IPS-20b (cell line): ENCODE results near the gene POLR1H.

Source experiments
- H3K27ac ChIP-seq: one replicate; pipeline ENCODE4 v1.5.1; 2013; ENCODE audit warnings: low read length
- H3K27me3 ChIP-seq: 2 replicates; pipeline ENCODE4 v1.6.1; 2013; ENCODE audit warnings: mild to moderate bottlenecking, low read length, inconsistent platforms; ENCODE audit not compliant: insufficient read depth
- H3K36me3 ChIP-seq: 2 replicates; pipeline ENCODE4 v1.6.1; 2013; ENCODE audit warnings: low read depth, mild to moderate bottlenecking, inconsistent platforms, low read length, moderate library complexity; ENCODE audit not compliant: insufficient read depth
- H3K4me1 ChIP-seq: 2 replicates; pipeline ENCODE4 v1.6.1; 2013; ENCODE audit warnings: mild to moderate bottlenecking, control low read depth, inconsistent platforms, low read length, moderate library complexity; ENCODE audit not compliant: insufficient read depth
- H3K4me3 ChIP-seq: 2 replicates; pipeline ENCODE4 v1.5.1; 2013; ENCODE audit warnings: mild to moderate bottlenecking, low read length, inconsistent platforms
- H3K9ac ChIP-seq: 2 replicates; pipeline ENCODE4 v1.6.1; 2013; ENCODE audit warnings: low read depth, mild to moderate bottlenecking, inconsistent platforms, low read length, moderate library complexity
- H3K9me3 ChIP-seq: 2 replicates; pipeline ENCODE4 v1.6.1; 2013; ENCODE audit warnings: mild to moderate bottlenecking, low read depth, low read length, inconsistent platforms; ENCODE audit not compliant: insufficient read depth

POLR1H gene

DNA sequence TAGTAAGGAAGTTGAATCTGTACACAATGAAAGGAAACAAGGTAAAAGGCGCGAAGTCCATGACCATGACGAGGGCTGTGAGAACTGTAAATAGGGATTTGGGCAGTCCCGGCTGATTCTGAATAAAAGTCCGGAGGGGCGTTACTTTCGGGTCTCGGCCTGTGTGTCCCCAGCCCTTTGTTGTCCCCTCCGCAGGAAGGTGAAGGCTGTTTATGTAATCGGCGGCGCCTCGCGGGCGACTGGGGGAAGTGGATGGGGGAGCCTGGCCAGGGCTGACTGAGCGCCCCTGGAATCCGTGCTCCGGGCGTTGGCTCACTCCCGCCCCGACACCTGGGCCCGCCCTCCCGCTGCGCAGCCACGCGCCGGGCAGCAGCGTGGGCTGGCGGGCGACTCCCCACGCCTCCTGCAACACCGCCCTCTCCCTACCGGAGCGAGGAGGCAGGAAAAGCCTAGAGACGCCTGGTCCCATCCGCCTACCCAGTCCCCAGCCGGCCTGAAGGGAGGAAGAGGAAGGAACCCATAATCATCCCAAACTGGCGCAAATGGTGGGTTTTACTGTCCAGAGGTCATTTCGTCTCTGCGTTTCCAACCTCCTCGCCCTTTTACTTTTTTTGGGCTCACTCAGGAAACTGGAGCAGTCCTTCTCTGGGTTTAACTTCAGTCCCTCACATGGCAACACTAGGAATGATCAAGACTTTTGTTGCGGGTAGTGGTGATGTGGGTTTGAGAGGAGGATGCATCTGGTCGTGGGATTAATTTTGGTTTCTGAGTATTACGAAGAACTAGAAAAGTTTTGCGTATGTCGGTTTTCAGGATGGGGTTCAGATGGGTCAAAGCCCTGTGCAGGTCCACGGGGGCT, 39.7 kb downstream of the POLR1H start:
- Histone ChIP-seq H3K27ac (no peak overlapping the region), H3K9ac (peak overlapping the region; percentile 1; the same call in 1 of the 2 replicates), H3K9me3 (no peaks in the 10 kb centered on the region), H3K27me3 (peaks cover 89% of the 10 kb centered on the region), H3K4me3 (peak overlapping the region; percentile 63), H3K4me1 (peaks cover 6% of the 10 kb centered on the region; the same call in 1 of the 2 replicates), H3K36me3 (no peaks in the 10 kb centered on the region)

DNA sequence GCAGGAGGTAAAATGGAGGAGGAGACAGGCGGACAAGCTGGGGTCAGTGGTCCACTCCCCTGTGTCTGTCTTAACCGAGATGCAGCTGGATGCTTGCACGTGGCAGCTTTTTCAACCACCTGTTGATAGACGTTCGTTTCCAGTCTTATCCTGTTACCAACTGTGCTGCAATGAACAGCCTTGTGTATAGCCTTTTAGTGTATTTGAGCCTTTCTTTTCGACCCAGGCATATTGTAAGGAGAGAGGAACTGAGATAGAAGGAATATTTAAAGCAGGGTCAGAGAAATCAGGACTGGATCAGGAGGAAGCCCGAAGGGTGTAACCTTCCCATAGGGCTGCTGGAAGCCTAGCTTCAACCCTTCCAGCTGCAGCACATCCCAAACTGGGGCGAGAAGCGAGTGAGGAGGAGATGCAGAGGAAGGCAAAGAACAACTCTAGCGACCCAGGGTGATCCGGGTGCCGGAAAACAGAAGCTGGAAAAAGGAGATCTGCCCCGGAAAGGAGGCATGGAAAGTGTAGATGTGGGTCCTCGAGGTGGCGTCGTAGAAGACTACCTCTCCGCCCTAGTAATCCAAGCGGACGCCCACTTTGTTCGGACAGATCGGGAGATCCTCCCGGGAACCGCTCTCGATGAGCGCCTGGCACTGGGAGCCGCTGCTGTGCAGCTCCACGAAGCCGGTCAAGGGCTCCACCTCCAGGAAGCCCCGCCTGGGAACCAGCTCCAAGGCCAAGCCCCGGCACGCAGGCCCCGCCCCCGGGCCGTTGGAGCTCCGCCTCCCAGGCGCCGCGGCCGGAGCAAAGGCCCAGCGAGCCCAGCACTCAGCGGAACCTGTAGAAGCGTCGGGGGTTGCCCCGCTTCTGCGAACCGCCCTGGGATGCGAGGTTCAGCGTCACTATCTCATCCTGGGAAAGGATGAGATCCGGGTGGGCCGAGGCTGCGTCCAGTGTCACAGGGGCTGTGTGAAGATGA, 40.7 kb downstream of the POLR1H start:
- no peak overlapping the region for H3K9ac ChIP-seq
- peak overlapping the region; percentile 63 for H3K4me3 ChIP-seq
- H3K27ac ChIP-seq: no peak overlapping the region
- H3K4me1 ChIP-seq: peaks cover 6% of the 10 kb centered on the region; the same call in 1 of the 2 replicates
- no peaks in the 10 kb centered on the region for H3K9me3 ChIP-seq
- peaks cover 85% of the 10 kb centered on the region for H3K27me3 ChIP-seq
- H3K36me3 ChIP-seq: no peaks in the 10 kb centered on the region

DNA sequence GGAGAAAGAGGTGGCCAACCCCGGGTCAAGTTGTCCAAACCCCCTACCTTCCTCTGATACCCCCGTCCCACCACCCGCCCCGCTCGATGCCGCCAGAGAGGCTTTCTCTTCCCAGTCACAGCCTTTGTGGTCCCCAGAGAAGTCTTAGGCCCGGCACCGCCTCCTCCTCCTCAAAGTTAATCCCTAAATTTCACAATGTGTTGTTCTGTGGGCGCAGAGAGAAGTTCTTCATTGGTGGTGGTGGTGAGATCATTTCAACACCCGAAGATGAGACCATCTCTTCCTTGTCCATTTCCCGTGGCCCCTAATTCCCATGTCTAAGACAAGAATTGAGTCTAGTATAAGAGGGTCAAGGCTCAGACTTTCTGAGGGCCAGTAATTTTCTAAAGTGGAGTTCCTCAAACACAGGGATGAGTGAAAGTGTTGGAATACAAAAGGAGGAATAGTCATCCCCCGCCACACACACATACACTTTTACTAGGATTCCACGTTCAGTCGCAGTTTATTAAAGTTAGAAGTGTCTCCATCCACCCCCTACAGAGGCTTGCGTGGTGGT, 41.4 kb downstream of the POLR1H start:
- Histone ChIP-seq H3K4me1 (peaks cover 6% of the 10 kb centered on the region; the same call in 1 of the 2 replicates), H3K4me3 (peak overlapping the region; percentile 63), H3K27me3 (peaks cover 77% of the 10 kb centered on the region), H3K36me3 (no peaks in the 10 kb centered on the region), H3K9me3 (no peaks in the 10 kb centered on the region), H3K27ac (no peak overlapping the region), H3K9ac (no peak overlapping the region)

- peak overlapping the region; percentile 63; the same call in 1 of the 2 replicates for H3K4me3 ChIP-seq
- peaks cover 70% of the 10 kb centered on the region for H3K27me3 ChIP-seq
- no peak overlapping the region for H3K27ac ChIP-seq
- H3K9me3 ChIP-seq: no peaks in the 10 kb centered on the region
- peaks cover 6% of the 10 kb centered on the region; the same call in 1 of the 2 replicates for H3K4me1 ChIP-seq
- H3K9ac ChIP-seq: no peak overlapping the region
- no peaks in the 10 kb centered on the region for H3K36me3 ChIP-seq
These were observed 42.2 kb downstream of the POLR1H start for GRCh38 chr6:30102970-30103871.

DNA sequence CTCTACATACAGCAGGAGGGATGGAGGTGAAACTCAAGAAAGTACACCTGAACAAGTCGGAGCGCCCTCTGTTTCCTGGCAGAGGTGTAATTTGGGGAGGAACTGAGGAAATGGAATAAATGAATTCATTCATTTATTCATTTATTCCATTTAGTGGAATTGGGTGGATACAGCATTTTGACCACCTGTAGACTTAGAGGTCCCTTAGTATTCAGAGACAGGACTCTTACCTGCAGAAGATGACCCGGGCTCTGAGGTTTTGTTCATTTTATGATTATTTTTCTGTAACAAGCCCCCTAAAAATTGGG, 42.8 kb downstream of the POLR1H start:
- no peak overlapping the region for H3K9ac ChIP-seq
- H3K36me3 ChIP-seq: no peaks in the 10 kb centered on the region
- H3K27ac ChIP-seq: no peak overlapping the region
- H3K4me1 ChIP-seq: peaks cover 6% of the 10 kb centered on the region; the same call in 1 of the 2 replicates
- H3K27me3 ChIP-seq: peaks cover 64% of the 10 kb centered on the region
- no peak overlapping the region for H3K4me3 ChIP-seq
- H3K9me3 ChIP-seq: no peaks in the 10 kb centered on the region

GRCh38 chr6:30104661-30105060, 43.6 kb downstream of the POLR1H start:
- Histone ChIP-seq H3K4me3 (no peak overlapping the region), H3K27ac (no peak overlapping the region), H3K4me1 (peaks cover 6% of the 10 kb centered on the region; the same call in 1 of the 2 replicates), H3K9me3 (no peaks in the 10 kb centered on the region), H3K27me3 (peaks cover 56% of the 10 kb centered on the region), H3K36me3 (no peaks in the 10 kb centered on the region), H3K9ac (no peak overlapping the region)

DNA sequence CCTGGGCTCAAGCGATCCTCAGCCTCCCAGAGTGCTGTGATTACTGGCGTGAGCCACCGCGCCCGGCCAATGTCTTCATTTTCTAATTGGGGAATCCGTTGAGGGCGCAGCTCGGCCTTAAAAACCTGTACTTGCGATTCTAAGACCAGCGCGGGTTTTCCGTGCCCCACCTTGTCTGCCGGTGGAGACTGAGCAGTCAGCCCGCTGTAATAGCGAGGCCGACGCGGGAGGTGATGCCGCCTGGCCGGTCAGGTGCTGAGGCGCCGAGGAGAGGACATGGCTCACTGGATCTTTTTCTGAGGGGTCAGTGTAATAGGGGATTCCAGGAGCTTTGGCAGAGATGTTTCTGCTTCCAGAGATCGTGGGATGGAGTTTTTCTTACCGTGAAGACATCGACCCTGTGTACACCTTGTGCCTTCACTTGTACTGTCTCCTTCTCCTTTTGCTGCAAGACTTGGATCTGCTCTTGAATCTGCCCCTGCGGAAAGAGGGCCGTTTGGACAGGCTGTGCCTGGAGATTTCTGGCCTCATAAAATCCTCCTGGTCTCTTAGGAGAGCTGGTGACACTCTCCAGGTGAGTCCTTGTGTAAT, 50.3 kb downstream of the POLR1H start:
- Histone ChIP-seq H3K36me3 (no peaks in the 10 kb centered on the region), H3K27ac (no peak overlapping the region), H3K9ac (no peak overlapping the region), H3K27me3 (peaks cover 40% of the 10 kb centered on the region), H3K4me3 (no peak overlapping the region), H3K4me1 (no peaks in the 10 kb centered on the region), H3K9me3 (no peaks in the 10 kb centered on the region)

DNA sequence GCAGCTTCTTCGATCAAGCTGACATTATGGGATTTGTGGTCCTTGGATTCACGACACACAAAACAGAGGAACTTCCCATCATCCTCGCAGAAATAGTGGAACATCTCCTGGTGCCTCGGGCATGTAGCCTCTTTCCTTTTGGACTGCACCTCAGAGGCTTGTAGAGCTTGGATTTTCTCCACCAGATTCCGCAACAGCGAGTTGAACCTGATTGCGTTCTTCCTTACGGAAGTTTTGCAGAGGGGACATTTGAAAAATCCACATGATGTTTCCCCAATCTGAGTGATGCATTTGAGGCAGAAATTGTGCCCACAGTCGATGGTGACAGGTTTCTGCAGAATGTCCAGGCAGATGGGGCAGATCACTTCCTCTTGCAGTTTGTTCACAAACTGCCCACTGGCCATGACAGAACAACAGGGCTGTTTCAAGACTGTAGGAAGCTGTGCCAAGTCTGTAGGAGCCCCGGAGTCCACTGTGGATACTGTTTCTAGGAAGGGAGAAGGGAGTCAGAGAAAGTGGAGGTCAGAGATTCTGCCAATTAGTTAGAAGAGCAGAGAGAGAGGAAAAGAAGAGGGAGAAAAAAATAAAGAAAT, 51.4 kb downstream of the POLR1H start:
- no peak overlapping the region for H3K9ac ChIP-seq
- no peaks in the 10 kb centered on the region for H3K9me3 ChIP-seq
- H3K4me3 ChIP-seq: no peak overlapping the region
- H3K36me3 ChIP-seq: no peaks in the 10 kb centered on the region
- peaks cover 40% of the 10 kb centered on the region for H3K27me3 ChIP-seq
- no peaks in the 10 kb centered on the region for H3K4me1 ChIP-seq
- H3K27ac ChIP-seq: no peak overlapping the region

GRCh38 chr6:30113003-30113759, 52.1 kb downstream of the POLR1H start, which contains the start of gene TRIM31:
Gene TRIM31 (minus strand): TSS chr6:30113090. CDS start chr6:30112805, 285 bp downstream.
- Histone ChIP-seq H3K4me3 (no peak within 1 kb of the TSS), H3K36me3 (no peaks in the 10 kb centered on the region), H3K9me3 (no peaks in the 10 kb centered on the region), H3K27me3 (peaks cover 40% of the 10 kb centered on the region), H3K9ac (no peak within 1 kb of the TSS), H3K27ac (no peak within 1 kb of the TSS), H3K4me1 (no peaks in the 10 kb centered on the region)

GRCh38 chr6:30113841-30114240, 52.8 kb downstream of the POLR1H start:
- H3K9ac ChIP-seq: no peak overlapping the region
- H3K27me3 ChIP-seq: peaks cover 40% of the 10 kb centered on the region
- H3K4me3 ChIP-seq: no peak overlapping the region
- no peak overlapping the region for H3K27ac ChIP-seq
- H3K36me3 ChIP-seq: no peaks in the 10 kb centered on the region
- no peaks in the 10 kb centered on the region for H3K9me3 ChIP-seq
- no peaks in the 10 kb centered on the region for H3K4me1 ChIP-seq
